Endothelial cell of umbilical vein (primary cell): Measurements from ENCODE around the gene LBR. TPM values are rescaled to one million over a fixed set of nuclear protein-coding genes. Genes with fewer than 3 reads are reported as not detected.
"Not testable (repeated sequence)": the region's sequence is repeated elsewhere in the genome, so short reads cannot be mapped to it uniquely, and the experiment has no call there.

Source experiments
- BruUV-seq: library from RNA; stranded (reverse); fragments of 400-500 nt; replicated peaks from 2 replicates; lab custom pipeline; 2021; lab: Mats Ljungman, UMichigan
- CTCF ChIA-PET: fragments of 300-600, 350-600 bp; sonication (Branson Sonifier 250); formaldehyde crosslinking; loops from one replicate; lab custom pipeline; 2021; ENCODE audit warnings: antibody characterized with exemption, inconsistent platforms; lab: Charles Lee
- POLR2A ChIA-PET: fragments of 300-600, 350-600 bp; sonication (Branson Sonifier 250); formaldehyde crosslinking; loops from one replicate; lab custom pipeline; 2021; ENCODE audit warnings: antibody characterized with exemption, inconsistent platforms; lab: Charles Lee
- DNase-seq: peaks from one replicate; pipeline ENCODE4 v3.0.0-alpha.2; 2011; ENCODE audit warnings: low read depth, low spot score
- FAIRE-seq: peaks from 2 replicates; lab custom pipeline; 2011; peaks lifted over from hg19 to GRCh38; lab: Jason Lieb, UNC
- H2AFZ ChIP-seq: 2 replicates; pipeline ENCODE4 v1.6.0; 2012; ENCODE audit warnings: low read depth, low read length, control low read depth, inconsistent platforms
- H3K27ac ChIP-seq: 2 replicates; pipeline ENCODE4 v1.5.1; 2011; ENCODE audit warnings: low read depth, mild to moderate bottlenecking, control low read depth, low read length, moderate library complexity; ENCODE audit not compliant: insufficient read depth
- H3K27me3 ChIP-seq, 2 experiments: 2 replicates each; pipeline versions ENCODE4 v1.6.0 to v1.6.1; 2011; ENCODE audit warnings: low read length in 2 of 2, mixed read lengths in 1 of 2; ENCODE audit not compliant: control insufficient read depth in 2 of 2, insufficient read depth in 2 of 2
- H3K36me3 ChIP-seq, 2 experiments: 2 replicates in 1 of 2; 3 replicates in 1 of 2; pipeline ENCODE4 v1.5.1; 2011; ENCODE audit warnings: low read length in 2 of 2, mild to moderate bottlenecking in 1 of 2, moderate library complexity in 1 of 2; ENCODE audit not compliant: control insufficient read depth in 2 of 2, insufficient read depth in 2 of 2; ENCODE audit errors: extremely low read depth in 1 of 2
- H3K4me1 ChIP-seq: 3 replicates; pipeline ENCODE4 v1.5.1; 2011; ENCODE audit warnings: mild to moderate bottlenecking, low read length; ENCODE audit not compliant: control insufficient read depth, insufficient read depth; ENCODE audit errors: extremely low read depth
- H3K4me2 ChIP-seq: 2 replicates; pipeline ENCODE4 v1.6.1; 2011; ENCODE audit warnings: low read length, control low read depth, mixed read lengths; ENCODE audit not compliant: insufficient read depth
- H3K4me3 ChIP-seq, 3 experiments: fragments of 200-600 bp in 1 of 3; sonication (generic), shearing (Covaris generic) in 1 of 3; replicated peaks in 1 of 3; 2 replicates each; pipeline ENCODE4 v1.5.1; 2011 to 2016; ENCODE audit warnings: control low read depth in 3 of 3, low read length in 3 of 3, mild to moderate bottlenecking in 2 of 3, inconsistent platforms in 1 of 3, low read depth in 1 of 3, moderate library complexity in 1 of 3; ENCODE audit not compliant: insufficient read depth in 1 of 3
- H3K79me2 ChIP-seq: 2 replicates; pipeline ENCODE4 v1.6.0; 2012; ENCODE audit warnings: low read length, inconsistent platforms; ENCODE audit not compliant: control insufficient read depth, insufficient read depth
- H3K9ac ChIP-seq: replicated peaks from 2 replicates; pipeline ENCODE3; 2011; ENCODE audit warnings: low read length, control low read depth; ENCODE audit not compliant: insufficient read depth; ENCODE audit errors: extremely low read depth
- H3K9me1 ChIP-seq: replicated peaks from 3 replicates; pipeline ENCODE4 v1.6.0; 2011; ENCODE audit warnings: mild to moderate bottlenecking, low read length; ENCODE audit not compliant: control insufficient read depth, insufficient read depth; ENCODE audit errors: extremely low read depth
- H3K9me3 ChIP-seq: replicated peaks from 2 replicates; pipeline ENCODE4 v1.5.1; 2012; ENCODE audit warnings: low read length, inconsistent platforms; ENCODE audit not compliant: control insufficient read depth, insufficient read depth
- H4K20me1 ChIP-seq: replicated peaks from 2 replicates; pipeline ENCODE3; 2011; ENCODE audit warnings: mild to moderate bottlenecking, low read length; ENCODE audit not compliant: control insufficient read depth, insufficient read depth; ENCODE audit errors: extremely low read depth
- CTCF ChIP-seq, 2 donors: IDR thresholded peaks; 1 replicate in 1 of 2; 2 replicates in 1 of 2; pipeline ENCODE4 v1.5.1; 2011; ENCODE audit warnings: low read length in 2 of 2, mild to moderate bottlenecking in 2 of 2, moderate library complexity in 2 of 2, control low read depth in 1 of 2, inconsistent platforms in 1 of 2, low read depth in 1 of 2; ENCODE audit not compliant: insufficient read depth in 1 of 2; ENCODE audit errors: extremely low read depth in 1 of 2
- EZH2 ChIP-seq: IDR thresholded peaks from 2 replicates; pipeline ENCODE4 v1.6.1; 2012; ENCODE audit warnings: borderline replicate concordance, low read depth, mild to moderate bottlenecking, moderate library complexity, low read length, inconsistent platforms; ENCODE audit not compliant: severe bottlenecking
- FOS ChIP-seq: IDR thresholded peaks from 2 replicates; pipeline ENCODE4 v1.6.1; 2011; ENCODE audit warnings: mild to moderate bottlenecking, low read length, moderate library complexity, borderline replicate concordance; ENCODE audit not compliant: insufficient read depth
- GATA2 ChIP-seq: IDR thresholded peaks from 2 replicates; pipeline ENCODE4 v1.7.0; 2011; ENCODE audit warnings: low read depth, mild to moderate bottlenecking, moderate library complexity, mixed read lengths, low read length; ENCODE audit not compliant: insufficient read length, insufficient read depth
- JUN ChIP-seq: IDR thresholded peaks from 2 replicates; pipeline ENCODE4 v1.6.1; 2011; ENCODE audit warnings: borderline replicate concordance, low read depth; ENCODE audit not compliant: insufficient read length, insufficient read depth
- MAX ChIP-seq: IDR thresholded peaks from 2 replicates; pipeline ENCODE4 v1.6.1; 2011; ENCODE audit not compliant: insufficient read depth, insufficient read length
- MYC ChIP-seq: IDR thresholded peaks from one replicate; pipeline ENCODE4 v1.6.1; 2011; ENCODE audit warnings: mild to moderate bottlenecking, low read depth, low read length
- POLR2A ChIP-seq: IDR thresholded peaks from 2 replicates; pipeline ENCODE4 v1.6.1; 2012; ENCODE audit warnings: low read depth, mild to moderate bottlenecking, control low read depth, low read length
- POLR2AphosphoS5 ChIP-seq: IDR thresholded peaks from 2 replicates; pipeline ENCODE4 v1.6.1; 2012; ENCODE audit warnings: low read depth, mild to moderate bottlenecking, control low read depth, low read length, moderate library complexity; ENCODE audit not compliant: insufficient read depth
- dilution Hi-C: fragments of 300-500 bp; cut with MboI; formaldehyde crosslinking; loops from one replicate; pipeline ENCODE4 v1.15.0; 2019; ENCODE audit warnings: low sequenced_read_pairs; ENCODE audit not compliant: extremely low pct_ligation_motif_present
- intact Hi-C: fragments of 100-400 bp; cut with micrococcal nuclease; formaldehyde crosslinking; loops from one replicate; pipeline ENCODE4 v1.10.0; 2022
- polyA plus RNA-seq, 4 experiments: library from polyadenylated mRNA; depleted of rRNA in 3 of 4; stranded (reverse) in 3 of 4; unstranded in 1 of 4; fragments of >200 nt; gene quantifications; 2 replicates each; pipeline versions ENCODE4 v1.2.1 to v1.2.3, GENCODE V29; 2011 to 2012; ENCODE audit warnings: missing spikeins in 1 of 4
- total RNA-seq: library from RNA; stranded (reverse); gene quantifications from 2 replicates; pipeline ENCODE4 v1.2.3, GENCODE V29; 2021

LBR gene
- total and polyA plus RNA-seq, 2 donors (not counting 3 experiments of a cell fraction or from before 2014, with no cell fraction given), result 53.9 to 119 TPM

- Histone ChIP-seq H3K4me2 (no peak overlapping the region), H4K20me1 (no peaks in the 10 kb centered on the region), H3K4me1 (no peaks in the 10 kb centered on the region), H3K9me1 (no peaks in the 10 kb centered on the region), H3K9me3 (no peaks in the 10 kb centered on the region), H3K27me3 (no peaks in the 10 kb centered on the region), H3K27ac (no peak overlapping the region), H3K4me3 (no peak overlapping the region), H2AFZ (no peak overlapping the region), H3K36me3 (no peaks in the 10 kb centered on the region), H3K79me2 (no peaks in the 10 kb centered on the region), H3K9ac (no peak overlapping the region)
- POLR2A ChIA-PET, result no interaction called here
- intact Hi-C loops, result no loop called here
- no TSS peak for BruUV-seq
- FAIRE-seq (no peak), DNase-seq (no peak)
- dilution Hi-C loops, result no loop called here
- no peak for TF ChIP-seq GATA2
- TF ChIP-seq POLR2AphosphoS5, result no peak
- CTCF ChIA-PET, result no interaction called here
Observed at GRCh38 chr1:225389843-225390242, 38.0 kb downstream of the LBR start.

GRCh38 chr1:225388372-225388771, 39.5 kb downstream of the LBR start:
- DNase-seq (no peak), FAIRE-seq (no peak)
- H3K27me3 ChIP-seq, result no peaks in the 10 kb centered on the region
- H3K9me3 ChIP-seq, result no peaks in the 10 kb centered on the region
- intact Hi-C loops (no loop called here), dilution Hi-C loops (no loop called here)
- H3K4me3 ChIP-seq, result no peak overlapping the region
- no peaks in the 10 kb centered on the region for H3K79me2 ChIP-seq
- no peaks in the 10 kb centered on the region for H4K20me1 ChIP-seq
- no peaks in the 10 kb centered on the region for H3K36me3 ChIP-seq
- ChIA-PET CTCF (no interaction called here), POLR2A (no interaction called here)
- BruUV-seq, result no TSS peak
- H3K9me1 ChIP-seq, result no peaks in the 10 kb centered on the region
- TF ChIP-seq MAX, result no peak
- no peak for TF ChIP-seq FOS
- TF ChIP-seq POLR2A, result no peak
- TF ChIP-seq CTCF (IDR thresholded peaks at IDR 0.05; ENCODE audit: extremely low read depth in 1 of 2, insufficient read depth in 1 of 2, low read depth in 1 of 2, low read length in 2 of 2), result no peak
- TF ChIP-seq EZH2, result no peak
- no peak for TF ChIP-seq POLR2AphosphoS5
- no peak for TF ChIP-seq MYC
- no peak for TF ChIP-seq GATA2
- TF ChIP-seq JUN, result no peak
- no peak overlapping the region for H2AFZ ChIP-seq
- H3K4me2 ChIP-seq, result no peak overlapping the region
- no peak overlapping the region for H3K9ac ChIP-seq
- H3K4me1 ChIP-seq, result no peaks in the 10 kb centered on the region
- H3K27ac ChIP-seq, result no peak overlapping the region

- H3K4me3 ChIP-seq, H3K9ac ChIP-seq, BruUV-seq, H3K9me1 ChIP-seq, H3K9me3 ChIP-seq, DNase-seq, intact Hi-C loops, H4K20me1 ChIP-seq, POLR2A ChIA-PET, H3K36me3 ChIP-seq, H3K4me1 ChIP-seq, H3K27me3 ChIP-seq, H3K4me2 ChIP-seq, H3K27ac ChIP-seq, FAIRE-seq, H3K79me2 ChIP-seq, dilution Hi-C loops, CTCF ChIA-PET, H2AFZ ChIP-seq: not testable (repeated sequence)
Observed at GRCh38 chr1:225386860-225387259, 41.0 kb downstream of the LBR start.
